Ectodermal cell (in vitro differentiated cells): Measurements from ENCODE around the gene SEPTIN8.

Source experiments
- H3K27ac ChIP-seq: 2 replicates; pipeline ENCODE4 v1.7.0; 2013; ENCODE audit warnings: mild to moderate bottlenecking, low read depth, low read length; ENCODE audit not compliant: insufficient read depth, poor library complexity, severe bottlenecking
- H3K27me3 ChIP-seq: 2 replicates; pipeline ENCODE4 v1.7.0; 2013; ENCODE audit warnings: mild to moderate bottlenecking, low read length; ENCODE audit not compliant: insufficient read depth, control insufficient read depth, poor library complexity, severe bottlenecking
- H3K36me3 ChIP-seq: one replicate; pipeline ENCODE4 v1.7.0; 2013; ENCODE audit warnings: low read length; ENCODE audit not compliant: control insufficient read depth, insufficient read depth
- H3K4me1 ChIP-seq: one replicate; pipeline ENCODE4 v1.7.0; 2013; ENCODE audit warnings: low read length; ENCODE audit not compliant: control insufficient read depth, insufficient read depth
- H3K4me3 ChIP-seq: 2 replicates; pipeline ENCODE4 v1.7.0; 2013; ENCODE audit warnings: low read depth, low read length, control low read depth; ENCODE audit not compliant: insufficient read depth
- H3K9me3 ChIP-seq: 2 replicates; pipeline ENCODE4 v1.7.0; 2013; ENCODE audit warnings: mild to moderate bottlenecking, low read length, moderate library complexity; ENCODE audit not compliant: control insufficient read depth
- WGBS, 2 experiments: methylation state at CpG; one replicate each; pipeline ENCODE4 v1.1.7; 2013; ENCODE audit warnings: missing lambda C conversion rate in 2 of 2; 5-methylcytosine and 5-hydroxymethylcytosine counted together

The SEPTIN8 gene

GRCh38 chr5:132708645-132709044, 68.4 kb downstream of the SEPTIN8 start:
- no peaks in the 10 kb centered on the region for H3K9me3 ChIP-seq
- no peak overlapping the region for H3K4me3 ChIP-seq
- H3K27ac ChIP-seq, result no peak overlapping the region
- no peaks in the 10 kb centered on the region for H3K4me1 ChIP-seq
- no peaks in the 10 kb centered on the region for H3K27me3 ChIP-seq
- H3K36me3 ChIP-seq, result no peaks in the 10 kb centered on the region

- H3K36me3 ChIP-seq, result peaks cover 15% of the 10 kb centered on the region
- no peaks in the 10 kb centered on the region for H3K4me1 ChIP-seq
- no peak overlapping the region for H3K4me3 ChIP-seq
- no CpG with 5 or more reads among the region's 1 CpG for WGBS, 2 experiments
- no peak overlapping the region for H3K27ac ChIP-seq
- H3K9me3 ChIP-seq, result no peaks in the 10 kb centered on the region
- H3K27me3 ChIP-seq, result no peaks in the 10 kb centered on the region
These were observed 72.2 kb downstream of the SEPTIN8 start for GRCh38 chr5:132704875-132705274.
